NCI-H2081 (cell line): ENCODE results near the gene GLUD1.
"Not testable (repeated sequence)": the region's sequence is repeated elsewhere in the genome, so short reads cannot be mapped to it uniquely, and the experiment has no call there.

ENCODE experiments used
- DNase-seq, 2 experiments: peaks; one replicate each; lab custom pipeline; 2025; lab: John Stamatoyannopoulos, UW

Gene GLUD1

DNA sequence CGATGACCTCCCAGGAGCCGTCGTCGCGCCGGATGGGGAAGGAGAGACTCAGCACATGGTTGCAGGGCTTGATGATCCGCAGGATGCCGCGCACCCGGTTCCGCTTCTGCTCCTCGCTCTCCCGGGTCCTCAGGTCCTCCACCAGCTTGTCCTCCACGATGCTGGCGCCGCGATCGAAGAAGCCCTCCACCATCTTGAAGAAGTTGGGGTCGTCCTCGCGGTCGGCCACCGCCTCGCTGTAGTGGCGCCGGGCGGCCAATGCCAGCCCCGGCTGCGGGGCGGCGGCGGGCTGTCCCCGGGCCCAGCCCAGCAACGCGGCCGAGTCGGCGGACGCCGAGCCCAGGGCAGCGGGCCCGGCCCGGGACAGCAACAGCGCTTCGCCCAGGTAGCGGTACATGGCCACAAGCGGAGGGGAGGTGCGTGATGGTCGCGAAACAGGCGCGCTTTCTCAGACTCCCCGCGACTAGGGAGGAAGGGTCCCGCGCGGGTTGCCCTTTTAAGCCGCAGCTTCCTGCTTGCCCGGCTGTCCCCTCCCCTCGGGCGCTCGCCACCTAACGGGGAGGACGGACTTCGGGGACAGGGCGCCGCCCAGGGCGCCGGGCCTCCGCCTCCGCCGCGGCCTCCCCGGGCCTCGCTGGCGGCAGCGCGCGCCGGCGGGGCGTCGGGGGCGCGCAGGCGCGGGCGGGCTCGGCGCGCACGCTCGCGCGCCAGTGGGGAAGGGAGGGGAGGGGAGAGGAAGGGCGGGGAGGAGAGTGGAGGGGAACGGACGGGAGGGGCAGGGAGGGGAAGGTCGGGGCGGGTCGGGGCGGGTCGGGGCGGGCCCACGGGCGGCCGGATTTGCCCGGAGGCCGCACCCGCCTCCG, at the start of gene GLUD1, which contains the start of gene SHLD2:
Gene GLUD1 (minus strand): TSS at position 471 of the 863 bp plus-strand sequence. CDS start 74 bp downstream, at position 397.
Gene SHLD2 (plus strand): TSS at position 834 of the 863 bp plus-strand sequence. CDS start 56,149 bp downstream, outside the sequence.
- DNase-seq, result peak; percentile 84 to 85

DNA sequence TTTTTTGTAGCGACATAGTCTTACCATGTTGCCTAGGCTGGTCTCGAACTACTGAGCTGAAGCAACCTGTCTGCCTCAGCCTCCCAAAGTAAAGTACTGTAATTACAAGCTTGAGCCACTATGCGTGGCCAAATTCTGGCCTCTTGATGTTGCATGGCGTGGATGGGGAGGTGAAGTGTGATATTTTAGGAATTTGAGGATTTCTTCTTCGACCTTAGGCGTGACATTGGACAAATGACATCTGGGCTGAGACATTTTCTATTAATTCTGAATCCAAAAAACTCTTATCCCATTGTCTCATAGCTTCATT, 48.4 kb upstream of the GLUD1 start:
- not testable (repeated sequence) for DNase-seq

DNA sequence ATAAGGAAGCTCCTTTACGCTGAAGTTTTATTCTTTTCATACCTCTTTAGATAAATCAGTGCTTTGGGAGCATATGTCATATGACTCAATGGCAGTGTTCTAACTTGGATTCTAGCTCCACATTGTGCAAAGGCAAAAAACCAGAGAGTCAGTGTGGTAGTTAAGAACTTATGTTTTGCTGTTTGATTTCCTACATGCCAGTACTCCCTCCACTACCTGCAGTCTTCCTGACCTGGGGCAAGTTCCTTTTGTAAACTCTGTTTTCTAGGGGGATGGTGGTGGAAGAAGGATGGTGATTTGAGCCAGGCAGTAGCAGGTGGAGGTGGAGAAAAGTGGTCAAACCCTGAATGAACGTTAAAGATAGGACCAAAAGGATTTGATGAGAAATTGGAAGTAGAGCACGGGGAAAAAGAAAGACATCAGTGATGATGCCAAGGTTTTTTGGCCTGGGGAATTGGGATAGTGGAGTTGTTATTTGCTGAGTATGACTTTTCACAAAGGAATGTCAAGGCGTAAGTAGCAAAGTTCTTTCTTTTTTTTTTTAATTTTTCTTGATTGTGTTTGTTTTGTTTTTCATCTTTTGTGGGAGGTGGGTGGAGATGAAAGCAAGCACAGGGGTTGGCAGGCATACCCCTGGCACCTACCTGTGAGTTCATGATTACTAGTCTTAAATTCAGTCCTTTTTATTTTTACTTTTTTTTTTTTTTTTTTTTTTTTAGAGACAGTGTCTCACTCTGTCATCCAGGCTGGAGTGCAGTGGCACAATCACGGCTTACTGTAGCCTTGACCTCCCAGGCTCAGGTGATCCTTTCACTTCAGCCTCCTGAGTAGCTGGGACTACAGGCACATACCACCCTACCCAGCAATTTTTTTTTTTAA, 47.8 kb upstream of the GLUD1 start:
- DNase-seq, result not testable (repeated sequence)

DNA sequence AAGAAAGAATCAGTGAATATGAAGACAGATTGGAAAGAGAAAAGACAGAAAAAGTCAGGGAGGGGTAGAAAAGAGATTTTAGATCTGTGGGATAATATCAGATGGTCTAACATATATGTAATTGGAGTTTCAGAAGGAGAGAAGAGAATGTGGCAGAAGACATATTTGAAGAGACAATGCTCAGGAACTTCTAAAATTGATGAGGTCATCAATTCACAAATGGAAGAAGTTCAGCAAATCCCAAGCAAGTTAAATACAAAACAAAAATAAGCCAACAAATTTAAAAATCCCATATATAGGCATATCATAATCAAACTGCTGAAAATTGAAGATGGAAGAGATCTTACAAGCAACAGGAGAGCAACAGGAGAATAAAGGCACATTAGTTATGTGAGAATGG, 42.8 kb upstream of the GLUD1 start:
- not testable (repeated sequence) for DNase-seq

DNA sequence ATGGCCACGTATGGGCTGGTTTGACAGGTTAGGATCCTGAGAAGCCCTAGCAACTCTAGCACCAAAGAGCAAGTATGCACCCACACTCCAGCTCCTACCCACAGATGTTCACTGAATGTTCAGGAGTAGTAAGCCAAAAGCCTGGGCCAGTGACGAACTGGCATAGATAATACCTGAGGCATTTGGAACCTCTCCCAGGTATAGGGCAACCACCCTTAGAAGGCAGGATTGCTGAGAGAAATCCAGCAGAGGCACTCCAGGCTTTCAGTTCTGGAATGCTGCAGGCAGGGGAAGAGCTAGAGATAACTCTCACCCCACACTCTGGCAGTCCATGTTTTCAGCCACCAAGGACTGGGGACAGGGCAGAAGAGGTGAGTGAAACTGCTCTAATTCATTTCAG, 39.8 kb upstream of the GLUD1 start:
- DNase-seq, result not testable (repeated sequence)

DNA sequence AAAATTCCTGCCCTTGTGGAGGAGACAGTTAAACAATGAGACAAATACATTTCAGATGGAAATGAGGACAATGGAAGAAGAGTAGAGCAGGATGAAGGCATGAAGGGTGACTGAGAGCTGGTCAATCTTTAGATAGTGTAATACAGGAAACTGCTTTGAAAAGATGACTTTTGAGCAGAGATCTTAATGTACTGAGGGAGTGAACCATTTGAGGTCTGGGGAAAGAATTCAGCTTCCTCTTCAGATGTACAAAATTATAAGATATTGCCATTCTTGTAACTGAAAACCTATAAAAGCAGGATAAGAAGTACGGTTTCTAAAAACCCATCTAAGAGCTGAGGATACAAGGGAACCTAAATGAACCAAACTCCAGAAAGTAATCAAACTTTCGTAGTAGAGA, 39.3 kb upstream of the GLUD1 start:
- DNase-seq, result not testable (repeated sequence)

DNA sequence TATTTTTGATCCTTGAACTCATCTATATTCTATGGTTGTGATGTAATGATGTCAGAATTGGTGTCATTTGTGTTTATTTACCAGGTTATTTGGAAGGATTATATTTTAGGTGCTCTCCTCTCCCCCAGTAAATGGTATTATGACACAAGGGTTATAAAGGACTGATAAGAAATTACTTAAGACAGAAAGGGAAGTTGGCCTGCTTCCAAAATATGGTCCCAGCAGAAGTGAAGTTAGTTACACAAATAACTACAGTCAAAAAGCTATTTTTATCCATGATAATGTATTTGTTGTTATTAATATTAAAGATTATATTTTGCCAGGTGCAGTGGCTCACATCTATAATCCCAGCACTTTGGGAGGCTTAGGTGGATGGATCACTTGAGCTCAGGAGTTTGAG, 37.5 kb upstream of the GLUD1 start:
- DNase-seq, result not testable (repeated sequence)

DNA sequence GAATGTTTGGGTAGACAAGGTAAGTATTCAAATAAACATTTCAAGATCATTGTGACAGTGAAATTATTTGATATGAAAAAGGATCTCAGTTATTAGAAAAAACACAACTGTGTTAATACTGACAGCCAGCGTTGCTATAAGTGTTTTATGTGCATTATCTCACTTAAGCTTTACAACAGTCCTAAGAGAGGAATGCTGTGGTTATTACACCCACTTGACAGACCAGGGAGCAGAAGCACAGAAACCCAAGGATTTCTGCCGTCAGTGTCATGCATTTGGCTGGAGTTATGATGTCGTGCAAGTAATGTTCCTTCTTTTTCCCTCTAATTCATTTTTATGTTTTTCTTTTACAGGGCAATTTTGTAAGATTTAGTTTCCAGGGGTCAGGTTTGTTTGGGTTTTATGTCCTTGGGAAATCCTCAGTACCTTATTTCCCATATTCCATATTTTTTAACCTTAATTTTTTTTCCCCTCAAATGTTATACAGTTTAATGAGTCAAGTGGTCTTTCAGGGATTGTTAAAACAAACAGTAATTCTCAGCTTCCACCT, 33.0 kb upstream of the GLUD1 start:
- DNase-seq, result not testable (repeated sequence)

DNA sequence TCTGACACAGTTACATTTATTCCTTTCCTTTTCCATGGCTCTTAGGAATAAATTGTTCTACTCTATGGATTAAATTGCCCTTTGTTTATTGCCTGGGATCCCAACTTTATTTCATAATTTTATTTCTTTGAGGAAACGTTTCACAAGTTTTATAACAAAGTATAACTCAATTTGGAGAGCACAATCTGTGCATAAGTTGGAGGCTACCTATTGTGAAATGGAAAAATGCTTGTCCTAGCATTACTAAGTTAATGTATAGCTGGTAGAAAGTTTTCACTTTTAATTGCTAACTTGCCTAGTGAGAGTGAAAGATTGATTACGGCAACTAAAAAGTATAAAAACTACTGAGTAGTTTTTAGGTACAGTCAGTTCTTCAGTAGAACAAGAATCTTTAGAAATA, 32.4 kb upstream of the GLUD1 start:
- not testable (repeated sequence) for DNase-seq

DNA sequence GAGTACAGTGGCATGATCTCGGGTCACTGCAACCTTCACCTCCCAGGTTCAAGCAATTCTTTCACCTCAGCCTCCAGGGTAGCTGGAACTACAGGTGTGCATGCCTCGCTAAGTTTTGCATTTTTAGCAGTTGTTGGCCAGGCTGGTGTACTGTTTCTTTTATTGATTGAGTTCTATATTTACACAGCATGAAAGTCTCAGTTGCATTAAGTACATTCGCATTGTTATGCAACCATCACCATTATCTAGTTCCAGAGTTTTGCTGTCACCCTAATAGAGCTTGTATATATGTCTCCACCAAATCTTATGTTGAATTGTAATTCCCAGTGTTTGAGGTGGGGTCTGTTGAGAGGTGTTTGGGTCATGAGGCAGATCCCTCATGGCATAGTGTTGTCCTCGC, 28.7 kb upstream of the GLUD1 start:
- DNase-seq, result not testable (repeated sequence)

DNA sequence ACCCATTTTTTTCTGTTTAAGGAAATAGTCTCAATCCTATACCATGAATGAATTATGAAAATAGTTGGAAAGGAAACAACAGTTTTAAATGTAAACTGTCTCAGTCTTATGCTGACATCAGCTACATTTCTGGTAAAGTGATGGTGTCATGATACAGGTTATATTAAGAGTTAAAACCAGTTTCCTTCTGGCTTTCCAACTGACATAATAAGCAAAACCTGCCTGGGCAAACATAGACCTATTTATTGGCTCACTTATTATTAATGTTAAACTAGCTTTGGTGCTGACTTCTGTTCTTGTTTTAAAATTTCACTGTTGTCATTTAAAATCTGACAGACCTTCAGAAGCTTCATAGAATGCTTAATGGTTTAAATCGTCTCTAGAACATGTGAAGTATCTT, 24.4 kb upstream of the GLUD1 start:
- not testable (repeated sequence) for DNase-seq

DNA sequence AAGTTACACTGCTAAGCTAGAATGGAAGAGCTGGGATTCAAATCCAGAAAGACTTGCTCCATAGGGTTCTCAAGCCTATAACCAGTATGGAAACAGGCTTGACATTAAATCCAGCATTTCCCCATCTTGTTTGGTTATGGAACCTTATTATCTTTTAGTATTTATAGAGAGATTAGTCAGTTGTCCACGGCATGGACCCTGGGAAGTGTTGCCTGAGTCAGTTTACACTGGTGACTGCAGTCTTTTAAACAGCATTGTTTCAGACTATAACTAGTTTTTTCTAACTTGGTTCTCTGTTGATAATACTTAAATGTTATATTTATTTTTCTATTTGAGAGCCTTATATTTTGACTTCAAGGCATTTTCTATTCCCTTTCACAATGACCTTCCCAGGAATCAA, 23.5 kb upstream of the GLUD1 start:
- DNase-seq, result not testable (repeated sequence)

DNA sequence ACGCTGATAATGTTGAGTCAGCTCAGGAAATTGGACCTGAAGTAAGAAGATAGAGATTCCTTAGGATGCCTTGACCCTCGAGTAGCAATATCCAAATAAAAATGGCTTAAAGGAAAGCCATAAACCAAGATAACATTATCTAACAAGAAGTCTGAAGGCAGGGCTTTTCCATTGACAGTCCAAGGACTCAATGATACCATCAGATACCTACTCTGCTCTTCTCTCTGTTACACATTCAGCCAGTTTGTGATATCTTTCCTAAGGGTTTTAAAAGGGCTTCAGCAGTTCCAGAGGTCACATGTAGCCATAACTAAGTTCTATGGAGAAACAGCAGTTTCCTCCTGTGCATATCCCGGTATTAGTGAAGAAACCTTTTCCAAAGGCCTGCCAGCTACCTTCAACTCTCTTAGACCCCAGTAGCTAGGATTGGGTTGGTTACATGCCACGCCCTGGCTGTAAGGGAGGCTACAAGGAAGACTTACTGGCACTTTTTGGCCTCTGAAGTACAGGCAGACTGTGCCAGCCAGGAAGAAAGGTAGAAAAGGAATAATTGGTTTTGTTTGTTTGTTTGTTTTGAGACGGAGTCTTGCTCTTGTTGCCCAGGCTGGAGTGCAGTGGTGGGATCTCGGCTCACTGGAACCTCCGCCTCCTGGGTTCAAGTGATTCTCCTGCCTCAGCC, 10.9 kb upstream of the GLUD1 start:
- DNase-seq, result no peak

DNA sequence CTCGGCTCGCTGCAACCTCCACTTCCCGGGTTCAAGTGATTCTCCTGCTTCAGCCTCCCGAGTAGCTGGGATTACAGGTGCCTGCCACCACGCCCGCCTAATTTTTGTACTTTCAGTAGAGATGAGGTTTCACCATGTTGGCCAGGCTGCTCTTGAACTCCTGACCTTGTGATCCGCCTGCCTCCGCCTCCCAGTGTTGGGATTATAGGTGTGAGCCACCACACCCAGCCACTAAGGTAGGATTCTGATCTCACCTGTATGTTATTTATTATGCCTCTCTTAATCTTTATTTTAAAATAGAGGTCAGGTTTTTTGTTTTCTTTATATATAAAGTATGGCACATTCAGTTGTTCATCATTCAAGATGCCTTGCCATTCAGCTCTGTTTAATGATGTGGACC, 10.1 kb upstream of the GLUD1 start:
- not testable (repeated sequence) for DNase-seq

DNA sequence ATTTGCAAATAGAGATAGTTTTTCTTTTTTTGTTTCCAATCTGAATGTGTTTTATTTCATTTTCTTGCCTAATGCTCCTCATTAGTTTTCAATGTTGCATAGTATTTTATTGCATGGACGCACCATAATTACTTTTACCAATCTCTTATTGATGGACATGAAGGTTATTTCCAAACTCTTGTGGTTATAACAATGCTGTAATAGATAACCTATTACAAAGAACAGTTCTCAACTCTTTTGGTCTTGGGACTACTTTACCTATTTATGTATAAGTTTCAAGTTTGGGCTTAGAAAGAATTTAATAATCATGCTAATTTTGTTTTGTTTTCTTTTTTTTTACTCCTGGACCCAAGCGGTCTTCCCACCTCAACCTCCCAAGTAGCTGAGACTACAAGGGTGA, 7.4 kb upstream of the GLUD1 start:
- no peak for DNase-seq

DNA sequence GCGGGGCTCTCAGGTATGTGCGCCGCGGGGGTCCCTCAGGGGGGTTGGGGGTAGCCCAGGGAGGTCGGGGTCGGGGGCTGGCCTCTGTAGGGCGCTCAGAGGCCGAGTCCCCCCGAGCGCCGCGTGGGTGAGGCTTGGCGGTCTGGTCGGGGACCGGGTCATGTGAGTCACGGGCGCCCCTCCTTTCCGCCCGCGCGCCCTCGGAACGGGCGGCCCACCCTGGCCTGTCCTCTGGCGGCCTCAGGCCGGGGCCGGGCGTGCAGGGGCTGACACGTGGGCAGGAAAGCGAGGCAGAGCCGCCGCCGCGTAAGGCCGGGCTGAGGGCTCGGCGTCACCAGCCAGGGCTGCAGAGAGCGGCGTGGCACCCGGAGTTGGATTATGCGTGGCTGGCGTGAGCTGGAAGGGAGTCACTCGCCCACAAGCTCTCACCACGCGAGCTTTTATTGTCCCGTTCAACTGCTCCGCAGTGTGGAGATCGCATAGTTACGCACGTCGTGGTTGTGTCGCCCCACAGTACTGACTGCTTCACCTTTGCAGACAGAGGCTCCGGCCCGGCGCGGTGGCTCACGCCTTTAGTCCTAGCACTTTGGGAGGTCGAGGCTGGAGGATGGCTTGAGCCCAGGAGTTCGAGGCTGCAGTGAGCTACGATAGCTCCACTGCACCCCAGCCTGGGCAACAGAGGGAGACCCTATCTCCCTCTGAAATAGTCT, 748 bp upstream of the GLUD1 start:
- peak; percentile 40 to 59 for DNase-seq

DNA sequence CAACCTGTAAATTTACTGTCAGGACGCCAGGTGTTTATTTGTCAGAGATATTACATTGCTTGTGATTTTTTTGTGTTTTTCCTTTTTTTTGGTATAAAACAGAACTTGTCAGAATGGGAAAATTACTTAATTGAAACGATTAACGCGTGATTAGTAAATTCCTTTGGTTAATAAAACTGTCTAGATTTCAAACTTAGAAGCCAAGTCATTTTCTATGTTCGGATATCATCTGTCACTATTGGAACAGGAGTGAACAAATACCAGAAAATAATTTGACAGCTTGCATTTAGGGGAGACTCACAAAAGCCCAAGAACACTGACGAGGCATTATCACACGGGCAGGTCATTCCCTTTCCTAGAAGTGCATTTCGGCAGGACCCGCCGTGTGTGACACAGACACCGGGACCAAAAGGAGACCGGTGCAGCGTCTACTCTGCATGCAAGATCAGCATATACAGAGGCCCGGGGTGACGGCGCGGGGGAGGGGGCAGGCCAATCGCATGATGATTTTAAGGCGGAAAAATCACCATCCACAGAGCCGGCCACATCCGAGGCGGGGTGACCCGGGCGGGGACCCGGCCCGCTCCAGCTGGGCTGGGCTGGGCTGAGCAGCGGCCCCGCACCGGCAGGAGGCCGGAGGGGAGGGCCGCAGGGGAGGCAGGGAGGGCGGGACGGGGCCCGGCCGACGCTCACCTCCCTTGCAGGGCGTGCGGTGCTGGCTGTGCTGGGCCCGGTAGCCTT, 841 bp downstream of the GLUD1 start:
- peak; percentile 19 to 28 for DNase-seq

DNA sequence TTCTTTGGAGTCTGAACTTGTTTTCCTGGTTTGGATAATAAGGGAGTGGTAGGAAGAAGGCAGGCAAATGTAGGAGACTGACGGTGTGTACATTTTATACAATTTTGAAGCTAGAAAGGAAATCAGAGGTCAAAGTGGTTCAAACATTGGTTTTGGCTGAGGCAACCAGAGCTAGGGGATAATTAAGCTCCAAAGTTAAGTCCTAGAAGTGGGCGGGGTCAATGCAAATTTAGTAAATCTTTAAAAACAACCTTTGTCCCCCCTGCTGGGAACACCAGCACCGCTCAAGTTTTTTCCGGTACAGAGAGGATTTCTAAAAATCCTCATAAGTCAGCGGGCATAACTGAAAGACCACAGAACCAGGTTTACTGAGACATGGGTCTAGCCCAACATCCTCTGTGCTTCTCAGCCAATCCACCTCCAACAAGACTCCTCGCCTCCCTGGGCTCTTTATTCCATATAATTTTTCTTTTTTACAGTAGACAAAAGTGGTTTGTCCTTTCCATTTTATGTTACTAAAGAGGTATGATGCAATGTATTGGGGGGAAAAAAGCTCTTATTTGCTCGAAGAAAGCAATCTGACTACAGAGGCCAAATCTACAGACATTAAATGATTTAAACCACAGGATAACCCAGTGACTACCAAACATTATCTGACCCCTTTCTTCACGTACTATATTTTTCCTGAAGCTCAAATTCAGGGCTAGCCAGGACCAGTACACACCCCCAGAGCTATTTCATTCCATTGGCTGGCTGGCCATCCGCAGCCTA, 1.6 kb downstream of the GLUD1 start:
- DNase-seq, result peak in 1 of 2 experiments; percentile 3

DNA sequence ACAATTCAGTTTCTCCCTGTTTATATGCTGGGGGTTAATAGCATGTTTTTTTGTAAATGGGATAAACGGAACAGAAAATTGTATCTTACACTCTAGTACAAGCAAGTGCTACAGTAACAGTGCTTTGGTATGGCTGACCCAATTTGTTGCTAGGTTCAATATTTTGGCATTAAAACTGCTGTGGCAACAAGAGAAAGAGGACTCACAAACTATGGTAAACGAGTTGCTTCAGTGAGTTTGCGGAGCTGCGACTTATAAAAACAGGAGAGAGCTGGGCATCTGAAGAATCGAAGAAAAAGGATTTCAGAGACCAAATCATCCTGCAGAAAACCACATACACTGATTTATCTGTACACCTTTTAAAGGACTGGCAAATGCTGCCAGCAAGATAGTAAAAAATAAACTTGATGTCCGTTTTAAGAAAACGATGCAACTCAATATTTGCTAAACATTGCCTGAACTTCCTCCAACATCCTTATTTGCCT, 2.2 kb downstream of the GLUD1 start:
- DNase-seq, result peak in 1 of 2 experiments; percentile 13

DNA sequence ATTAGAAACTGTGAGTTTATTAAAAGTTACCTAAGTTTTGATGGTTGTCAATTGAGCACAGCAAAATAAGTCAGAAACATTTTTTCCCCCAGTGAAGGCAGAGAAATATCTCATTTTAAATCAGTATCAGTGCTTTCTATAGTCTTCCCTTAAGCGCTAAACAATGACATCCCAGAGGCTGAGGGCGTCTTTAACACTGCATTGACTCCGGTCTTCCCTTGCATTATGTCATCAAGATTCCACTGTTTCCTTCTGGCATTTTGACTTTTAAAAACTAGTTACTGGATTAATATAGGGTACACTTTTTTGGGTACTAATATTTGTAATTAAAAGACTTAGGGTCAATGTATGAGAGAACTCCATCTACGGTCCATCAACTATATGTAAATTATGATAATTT, 3.9 kb downstream of the GLUD1 start:
- DNase-seq, result no peak
